Middle frontal gyrus (tissue), 1 donor: ENCODE data around the gene IL31.
"Not testable (repeated sequence)": the region's sequence is repeated elsewhere in the genome, so short reads cannot be mapped to it uniquely, and the experiment has no call there.

Experiments used
- DNase-seq: peaks from one replicate; pipeline ENCODE4 v3.0.0-alpha.2; 2015; ENCODE audit warnings: low spot score; ENCODE audit errors: extremely low spot score

Gene IL31

DNA sequence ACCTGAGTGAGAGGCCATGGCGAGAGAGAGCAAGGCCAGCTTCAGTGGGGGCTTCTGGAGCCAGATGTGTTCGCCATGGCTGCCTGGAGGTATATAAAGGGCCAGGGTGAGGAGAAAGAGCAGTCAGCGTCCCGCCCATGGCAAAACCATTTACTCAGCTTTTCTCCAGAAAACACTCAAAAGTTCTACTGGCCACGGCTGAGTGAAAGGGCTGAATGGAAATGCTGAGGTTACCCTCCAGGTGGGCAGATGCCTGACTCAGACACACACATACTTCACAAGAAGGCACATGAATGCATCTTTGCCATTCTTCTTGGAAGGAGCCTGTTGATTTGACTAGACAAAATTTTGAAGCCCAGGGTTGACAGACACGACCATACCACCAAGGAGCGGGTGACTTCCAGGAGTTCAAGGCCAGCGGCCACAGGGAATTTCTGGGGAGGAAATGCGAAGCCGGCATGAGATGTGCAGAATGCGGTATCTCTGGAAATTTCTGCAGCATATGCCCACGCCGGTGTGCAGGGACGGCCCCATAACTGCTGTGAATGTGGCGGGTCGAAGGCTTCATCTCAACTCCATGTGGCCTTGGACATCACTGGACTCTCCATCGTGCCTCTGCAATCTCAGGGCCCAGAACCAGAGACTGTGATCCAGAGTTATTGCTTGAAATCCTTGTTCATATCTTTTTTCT lies at the start of gene IL31:
Gene IL31 (minus strand): TSS at position 67 of the 691 bp plus-strand sequence. CDS start 49 bp downstream, at position 18.
- no peak for DNase-seq

DNA sequence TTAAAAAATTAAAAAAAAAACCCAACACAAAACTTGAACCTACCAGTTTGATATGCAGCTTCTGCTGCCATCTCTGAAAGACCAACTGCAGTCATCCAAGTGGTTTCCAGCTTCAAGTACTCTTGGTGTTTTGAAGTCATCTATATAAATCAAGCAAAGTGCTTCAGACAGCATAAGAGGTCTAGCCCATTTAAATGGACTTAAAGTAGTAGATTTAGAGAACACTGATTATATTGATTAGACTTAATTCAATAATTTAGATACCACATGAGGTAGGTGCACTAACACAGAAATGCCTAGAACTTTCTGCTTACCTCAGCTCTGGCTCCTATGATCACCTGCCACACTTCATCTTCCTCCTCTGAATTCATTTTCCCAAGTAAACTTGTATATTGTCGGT lies 42.4 kb upstream of the IL31 start:
- no peak for DNase-seq

DNA sequence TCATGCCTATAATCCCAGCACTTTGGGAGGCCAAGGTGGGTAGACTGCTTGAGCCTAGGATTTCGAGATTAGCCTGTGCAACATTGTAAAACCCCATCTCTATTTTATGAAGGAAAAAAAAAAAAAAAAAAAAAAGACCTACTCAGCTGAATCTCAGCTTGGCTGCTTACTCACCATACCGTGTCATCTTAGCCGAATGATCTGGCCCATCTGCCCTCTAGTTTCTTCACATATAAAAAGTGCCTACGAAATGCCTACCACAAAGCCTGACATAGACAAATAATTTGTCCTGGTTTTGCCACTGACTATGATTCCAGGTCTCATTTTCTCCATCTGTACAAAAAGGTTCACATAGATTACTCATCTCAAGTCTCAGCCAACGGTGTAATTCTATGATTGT lies 41.8 kb upstream of the IL31 start:
- DNase-seq, result no peak

DNA sequence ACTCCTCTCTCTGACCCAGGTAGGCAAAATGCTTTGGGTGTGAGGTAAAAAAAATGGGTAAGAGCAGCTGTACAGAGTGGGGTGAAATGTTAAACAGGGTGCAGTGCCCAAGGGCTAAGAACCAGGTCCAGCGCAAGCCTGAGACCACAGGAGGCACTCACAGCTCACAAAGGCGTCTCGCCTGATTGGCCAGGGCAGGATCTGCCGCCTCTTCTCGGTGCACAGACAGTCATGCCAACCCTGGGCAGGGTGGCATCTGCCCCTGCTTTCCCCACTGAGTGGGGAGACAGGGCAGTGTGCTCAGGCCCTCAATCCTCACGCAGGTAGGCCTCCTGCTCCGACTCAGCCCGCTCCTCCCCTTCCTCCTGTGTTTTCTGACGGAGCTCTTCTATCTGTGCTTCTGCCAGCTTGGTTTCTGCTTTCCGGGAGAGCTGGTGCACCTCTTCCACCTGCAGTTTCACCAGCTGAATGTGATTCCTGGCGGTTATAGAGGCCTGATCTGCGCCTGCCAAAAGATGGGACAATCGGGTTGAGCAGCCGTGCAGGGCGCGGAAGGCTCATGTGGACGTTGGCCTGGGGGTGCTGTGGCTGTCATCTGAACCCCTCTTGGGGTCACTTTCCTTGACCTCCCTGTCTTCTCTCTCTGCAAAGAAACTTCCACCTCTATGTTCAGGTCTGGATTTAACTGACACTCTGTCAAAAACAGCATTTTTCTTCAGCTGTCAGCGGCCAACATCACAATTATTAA lies 34.2 kb upstream of the IL31 start:
- no peak for DNase-seq

DNA sequence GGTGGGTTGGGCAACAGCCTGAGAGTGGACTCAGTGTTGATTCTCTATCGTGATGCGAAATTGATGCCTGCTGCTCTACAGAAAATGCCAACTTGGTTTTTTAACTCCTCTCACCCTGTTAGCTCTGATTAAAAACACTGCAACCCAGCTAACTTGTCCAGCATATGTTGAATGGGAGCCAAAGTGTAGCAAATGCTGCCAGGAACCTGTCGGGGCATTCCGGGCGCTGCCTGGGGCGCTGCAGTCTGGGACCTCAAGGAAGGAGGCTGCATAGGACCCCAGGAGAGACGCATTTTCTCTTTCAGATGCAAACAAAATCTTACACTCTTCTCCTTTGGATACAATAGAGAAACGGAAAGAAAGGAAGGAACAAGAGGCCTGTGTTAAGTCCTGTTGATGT lies 33.4 kb upstream of the IL31 start:
- DNase-seq, result no peak

DNA sequence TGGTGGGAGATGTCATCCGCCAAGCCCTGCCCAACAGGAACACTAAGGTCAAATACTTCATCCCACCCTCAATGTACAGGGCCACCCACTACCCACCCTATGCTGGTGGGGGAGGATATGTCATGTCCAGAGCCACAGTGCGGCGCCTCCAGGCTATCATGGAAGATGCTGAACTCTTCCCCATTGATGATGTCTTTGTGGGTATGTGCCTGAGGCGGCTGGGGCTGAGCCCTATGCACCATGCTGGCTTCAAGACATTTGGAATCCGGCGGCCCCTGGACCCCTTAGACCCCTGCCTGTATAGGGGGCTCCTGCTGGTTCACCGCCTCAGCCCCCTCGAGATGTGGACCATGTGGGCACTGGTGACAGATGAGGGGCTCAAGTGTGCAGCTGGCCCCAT lies 33.0 kb upstream of the IL31 start:
- DNase-seq, result no peak

DNA sequence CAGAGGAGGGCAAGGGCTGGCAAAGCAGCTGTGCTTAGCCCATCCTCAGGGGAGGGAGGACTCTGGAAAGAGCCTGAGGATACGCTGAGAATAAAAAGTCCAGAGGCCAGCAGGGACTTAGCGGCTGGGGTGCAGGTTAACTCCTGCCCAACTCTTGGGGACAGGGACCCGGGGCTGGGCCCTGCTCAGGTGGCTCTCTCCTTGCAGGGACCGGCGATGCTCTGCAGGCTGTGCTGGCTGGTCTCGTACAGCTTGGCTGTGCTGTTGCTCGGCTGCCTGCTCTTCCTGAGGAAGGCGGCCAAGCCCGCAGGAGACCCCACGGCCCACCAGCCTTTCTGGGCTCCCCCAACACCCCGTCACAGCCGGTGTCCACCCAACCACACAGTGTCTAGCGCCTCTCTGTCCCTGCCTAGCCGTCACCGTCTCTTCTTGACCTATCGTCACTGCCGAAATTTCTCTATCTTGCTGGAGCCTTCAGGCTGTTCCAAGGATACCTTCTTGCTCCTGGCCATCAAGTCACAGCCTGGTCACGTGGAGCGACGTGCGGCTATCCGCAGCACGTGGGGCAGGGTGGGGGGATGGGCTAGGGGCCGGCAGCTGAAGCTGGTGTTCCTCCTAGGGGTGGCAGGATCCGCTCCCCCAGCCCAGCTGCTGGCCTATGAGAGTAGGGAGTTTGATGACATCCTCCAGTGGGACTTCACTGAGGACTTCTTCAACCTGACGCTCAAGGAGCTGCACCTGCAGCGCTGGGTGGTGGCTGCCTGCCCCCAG lies 32.3 kb upstream of the IL31 start:
- no peak for DNase-seq

DNA sequence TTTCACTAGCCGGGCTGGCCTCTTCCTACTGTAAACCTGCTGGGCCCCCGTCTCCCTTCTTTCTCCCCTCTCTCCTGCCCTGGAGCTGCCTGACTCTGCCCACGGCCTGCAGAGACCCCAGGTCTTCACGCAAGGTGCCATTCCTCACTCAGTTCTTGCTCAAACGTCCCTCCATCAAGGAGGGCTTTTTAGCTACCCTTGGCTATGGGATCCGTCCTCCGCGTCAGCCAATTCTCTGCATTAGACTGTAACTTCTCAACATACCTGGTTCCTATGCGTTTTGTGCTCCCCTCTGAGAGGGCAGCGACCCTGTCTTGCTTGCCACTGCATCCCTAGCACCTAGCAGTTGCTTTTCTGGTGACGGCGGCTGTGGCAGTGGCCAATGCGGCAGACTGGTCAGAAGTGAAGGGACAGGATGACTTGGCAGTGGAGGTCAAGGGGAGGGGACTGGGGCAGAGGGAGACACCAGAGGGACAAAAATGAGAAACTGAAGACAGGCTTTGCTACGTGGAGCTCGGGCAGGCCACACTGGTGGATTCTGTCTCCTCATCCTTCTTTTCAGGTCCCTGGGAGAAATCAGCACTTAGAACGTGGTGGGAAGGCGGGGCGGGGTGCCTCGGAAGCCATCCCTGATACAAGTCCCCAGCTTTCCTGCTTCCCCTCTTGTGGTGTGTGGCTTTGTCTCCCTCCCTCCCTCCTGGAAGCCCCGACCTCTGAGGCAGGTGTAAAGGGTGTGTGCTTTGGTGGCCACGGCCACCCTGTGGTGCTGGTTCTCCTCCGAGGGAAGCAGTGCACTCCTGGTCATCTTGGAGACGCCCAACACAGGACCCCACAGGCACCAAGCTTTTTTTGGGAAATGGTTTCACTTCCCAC lies 31.3 kb upstream of the IL31 start:
- DNase-seq, result no peak

DNA sequence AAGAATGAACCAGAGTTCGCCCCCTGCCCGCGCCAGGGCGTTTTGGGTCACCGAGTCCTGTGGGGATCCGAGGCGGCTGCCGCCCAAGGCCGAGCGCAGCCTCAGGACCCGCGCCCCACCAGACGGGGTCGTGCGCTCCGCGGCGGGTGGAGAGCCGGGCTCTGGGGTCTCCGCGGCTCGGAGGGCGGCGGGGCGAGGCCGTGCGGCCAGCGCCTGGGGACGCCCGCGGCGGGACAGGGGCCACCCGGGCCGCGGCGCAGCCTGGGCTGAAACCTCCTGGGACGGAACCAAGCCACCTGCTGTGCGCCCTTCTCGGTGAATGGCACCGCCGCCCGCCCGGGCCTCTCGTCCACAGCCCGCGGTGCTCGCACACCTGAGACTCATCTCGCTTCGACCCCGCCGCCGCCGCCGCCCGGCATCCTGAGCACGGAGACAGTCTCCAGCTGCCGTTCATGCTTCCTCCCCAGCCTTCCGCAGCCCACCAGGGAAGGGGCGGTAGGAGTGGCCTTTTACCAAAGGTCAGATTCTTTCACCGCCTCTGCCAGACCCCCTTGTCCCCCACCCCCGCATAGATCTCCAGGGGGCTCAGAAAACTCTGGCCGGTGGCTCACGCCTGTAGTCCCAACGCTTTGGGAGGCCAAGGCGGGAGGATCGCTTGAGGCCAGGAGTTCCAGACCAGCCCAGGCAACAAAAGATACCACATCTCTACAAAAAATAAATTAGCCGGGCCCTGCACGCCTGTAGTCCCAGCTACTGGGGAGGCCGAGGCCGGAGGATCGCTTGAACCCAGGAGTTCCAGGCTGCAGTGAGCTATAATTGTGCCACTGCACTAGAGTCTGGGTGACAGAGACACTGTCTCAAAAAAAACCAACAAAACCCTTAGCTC lies 30.4 kb upstream of the IL31 start:
- no peak for DNase-seq

DNA sequence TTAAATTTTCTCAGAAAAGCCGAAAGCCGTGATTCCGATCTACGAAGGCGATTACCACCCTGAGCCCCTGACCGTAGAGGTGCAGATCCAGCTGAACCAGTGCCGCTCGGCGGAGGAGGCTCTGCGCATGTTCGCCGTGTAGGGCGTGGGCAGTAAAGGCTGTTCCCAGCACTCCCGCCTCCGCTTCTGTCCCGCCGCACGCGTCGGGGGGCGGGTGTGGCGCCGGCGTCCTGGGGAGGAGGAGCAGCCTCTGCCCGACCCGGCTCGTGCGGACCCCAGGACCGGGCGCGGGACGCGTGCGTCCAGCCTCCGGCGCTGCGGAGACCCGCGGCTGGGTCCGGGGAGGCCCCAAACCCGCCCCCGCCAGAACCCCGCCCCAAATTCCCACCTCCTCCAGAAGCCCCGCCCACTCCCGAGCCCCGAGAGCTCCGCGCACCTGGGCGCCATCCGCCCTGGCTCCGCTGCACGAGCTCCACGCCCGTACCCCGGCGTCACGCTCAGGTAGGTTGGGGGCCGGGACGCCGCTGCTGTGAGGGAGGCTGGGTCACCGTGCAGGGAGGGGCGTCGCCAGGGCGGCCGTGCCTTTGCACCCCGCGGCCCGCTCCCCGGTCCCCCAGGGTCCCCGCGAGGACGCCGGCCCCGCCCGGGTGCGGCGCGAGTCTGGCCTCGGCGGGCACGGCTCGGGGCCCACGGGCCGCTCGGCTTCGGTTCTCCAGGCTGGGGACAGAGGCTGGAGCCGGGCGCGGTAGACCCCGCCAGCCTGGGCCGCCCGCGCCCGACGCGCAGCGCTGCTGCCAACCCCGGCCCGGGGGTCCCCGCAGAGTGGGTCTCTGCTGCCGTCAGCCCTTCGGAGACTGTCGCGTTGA lies 29.5 kb upstream of the IL31 start, which contains the start of gene B3GNT4:
Gene B3GNT4 (plus strand): TSS at position 409 of the 866 bp plus-strand sequence. CDS start 910 bp downstream, outside the sequence.
- no peak for DNase-seq

DNA sequence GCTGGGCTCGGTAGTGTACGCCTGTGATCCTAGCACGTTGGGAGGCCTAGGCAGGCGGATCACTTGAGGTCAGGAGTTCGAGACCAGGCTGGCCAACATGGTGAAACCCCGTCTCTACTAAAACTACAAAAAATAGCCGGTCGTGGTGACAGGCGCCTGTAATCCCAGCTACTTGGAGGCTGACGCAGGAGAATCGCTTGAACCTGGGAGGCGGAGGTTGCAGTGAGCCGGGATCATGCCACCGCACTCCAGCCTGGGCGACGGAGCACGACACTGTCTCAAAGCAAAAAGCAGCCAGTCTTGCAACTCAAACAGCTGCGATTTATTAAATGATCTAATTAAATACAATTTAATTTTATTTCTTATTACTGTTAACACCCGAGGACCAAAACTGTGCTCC lies 28.8 kb upstream of the IL31 start:
- not testable (repeated sequence) for DNase-seq

DNA sequence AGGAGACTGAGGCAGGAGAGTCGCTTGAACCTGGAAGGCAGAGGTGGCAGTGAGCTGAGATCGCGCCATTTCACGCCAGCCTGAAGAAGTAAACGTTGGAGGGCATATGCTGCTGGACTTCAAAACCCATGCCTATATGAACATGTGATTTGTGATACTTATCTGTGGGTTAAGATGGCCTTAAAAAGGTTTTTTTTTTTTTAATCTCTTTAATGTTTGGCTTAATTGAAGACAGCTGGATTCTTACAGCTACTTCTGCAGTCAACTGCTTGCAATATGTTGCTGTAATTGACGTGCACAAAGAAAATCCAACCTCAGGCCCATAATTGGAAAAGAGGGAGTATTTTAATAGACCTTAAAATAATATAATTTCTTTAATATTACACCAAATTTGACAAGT lies 28.0 kb upstream of the IL31 start:
- no peak for DNase-seq

DNA sequence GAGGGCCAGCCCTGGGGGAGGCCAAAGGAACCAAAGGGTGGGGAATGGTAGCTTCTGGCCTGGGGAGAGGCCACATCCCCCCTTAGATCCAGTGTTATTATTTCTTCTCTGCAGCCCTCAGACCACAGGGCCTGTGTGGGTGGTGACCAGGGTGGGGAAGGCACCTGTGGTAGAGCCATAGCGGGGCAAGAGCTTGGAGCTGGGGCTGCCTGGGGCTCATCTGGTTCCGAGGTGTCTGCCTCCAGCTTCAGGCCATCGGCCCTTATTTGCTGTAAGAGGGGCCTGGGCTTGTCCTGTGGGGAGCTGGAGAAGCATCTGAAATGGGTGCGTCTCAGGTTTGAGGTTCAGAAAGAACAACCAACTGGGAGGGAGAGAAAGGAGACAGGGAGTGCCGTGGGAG lies 27.4 kb upstream of the IL31 start:
- no peak for DNase-seq

DNA sequence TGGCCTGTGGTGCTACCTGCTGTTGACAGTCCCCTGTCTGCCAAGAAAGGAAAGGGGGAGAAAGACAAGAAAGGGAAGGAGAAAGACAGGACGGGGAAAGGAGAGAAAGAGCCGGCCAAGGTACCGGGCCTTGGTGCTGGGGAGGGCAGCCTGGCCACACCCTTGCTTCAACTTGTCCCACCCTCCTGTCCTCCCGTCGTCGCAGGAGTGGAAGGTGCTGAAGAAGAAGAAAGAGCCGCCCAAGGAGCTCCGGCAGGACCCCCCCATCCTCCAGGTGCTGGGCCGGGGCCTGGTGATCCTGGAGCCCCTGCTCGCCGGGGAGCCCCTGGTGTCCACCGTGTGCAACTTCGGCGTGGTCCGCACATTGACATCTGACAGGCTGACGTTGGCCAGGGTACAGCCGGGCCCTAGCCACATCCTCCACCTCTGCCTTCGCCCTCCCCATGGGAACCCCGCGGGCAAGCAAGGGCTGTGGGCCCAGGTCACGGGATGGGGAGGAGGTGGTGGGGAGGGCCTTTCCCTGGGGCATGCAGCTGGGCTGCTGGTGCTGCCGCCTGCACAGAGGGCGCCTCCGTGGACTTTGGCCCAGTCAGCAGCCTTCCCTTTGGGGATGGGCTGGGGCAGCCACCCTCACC lies 26.6 kb upstream of the IL31 start:
- no peak for DNase-seq

DNA sequence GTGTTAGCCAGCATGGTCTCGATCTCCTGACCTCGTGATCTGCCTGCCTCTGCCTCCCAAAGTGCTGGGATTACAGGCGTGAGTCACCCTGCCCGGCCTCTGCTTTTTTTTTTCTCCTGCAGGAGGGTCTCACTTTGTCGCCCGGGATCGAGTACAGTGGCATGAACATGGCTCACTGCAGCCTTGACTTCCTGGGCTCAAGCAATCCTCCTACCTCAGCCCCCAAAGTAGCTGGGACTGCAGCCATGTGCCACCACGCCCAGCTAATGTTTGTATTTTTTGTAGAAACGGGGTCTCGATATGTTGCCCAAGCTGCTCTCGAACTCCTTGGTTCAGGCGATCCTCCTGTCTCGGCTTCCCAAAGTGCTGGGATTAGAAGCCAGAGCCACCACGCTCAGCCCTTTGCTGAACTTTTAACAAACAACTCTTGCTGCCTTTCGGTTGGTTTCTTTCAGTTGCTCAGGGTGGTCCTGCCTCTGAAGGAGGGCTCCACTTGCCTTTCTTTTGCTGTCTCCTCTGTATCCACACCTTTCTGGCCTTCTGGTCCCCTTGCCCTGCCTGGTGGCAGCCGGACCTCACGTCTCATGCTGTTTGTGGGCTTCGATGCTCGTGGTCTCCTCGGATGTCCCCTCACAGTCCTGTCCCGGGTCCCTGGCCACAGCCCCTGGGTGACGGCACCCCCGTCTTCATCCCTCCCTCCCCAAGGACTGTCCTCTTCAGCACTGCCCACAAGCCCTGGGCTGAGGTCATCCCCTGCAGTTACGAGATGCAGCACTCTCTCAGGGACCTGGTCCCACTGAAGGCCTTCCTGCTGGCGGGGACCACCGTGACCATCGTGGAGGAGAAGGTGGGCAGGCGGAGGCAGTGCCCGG lies 25.7 kb upstream of the IL31 start:
- DNase-seq, result no peak

DNA sequence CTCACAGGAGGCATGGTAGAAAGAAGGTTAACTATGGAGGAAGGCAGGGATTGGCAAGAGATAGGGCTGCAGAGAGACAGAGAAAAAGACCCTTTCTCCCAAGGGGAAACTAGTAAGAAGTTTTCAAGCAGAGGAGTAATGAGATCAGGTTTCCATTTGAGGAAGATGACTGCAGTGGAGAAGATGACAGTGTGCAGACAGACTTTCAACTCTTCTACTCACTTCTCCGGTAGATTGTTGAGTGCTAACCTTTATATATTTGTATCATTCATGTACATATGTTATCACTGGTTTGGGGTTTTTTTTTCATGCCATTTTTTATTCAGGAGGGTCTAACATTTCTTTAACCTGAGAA lies 23.6 kb upstream of the IL31 start:
- no peak for DNase-seq

DNA sequence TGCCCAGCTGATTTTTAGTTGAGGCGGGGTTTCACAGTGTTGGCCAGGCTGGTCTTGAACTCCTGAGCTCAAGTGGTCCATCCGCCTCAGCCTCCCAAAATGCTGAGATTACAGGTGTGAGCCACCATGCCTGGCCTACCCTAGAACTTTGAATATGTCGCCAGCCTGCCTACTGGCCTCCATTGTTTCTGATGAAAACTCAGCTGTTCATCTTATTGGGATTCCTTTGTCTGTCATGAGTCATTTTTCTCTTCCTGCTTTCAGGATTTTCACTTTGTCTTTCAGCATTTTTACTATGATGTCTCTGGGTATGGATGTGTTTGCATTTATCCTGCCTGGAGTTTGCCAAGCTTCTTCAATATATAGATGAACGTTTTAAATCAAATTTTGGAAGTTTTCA lies 21.4 kb upstream of the IL31 start:
- no peak for DNase-seq

DNA sequence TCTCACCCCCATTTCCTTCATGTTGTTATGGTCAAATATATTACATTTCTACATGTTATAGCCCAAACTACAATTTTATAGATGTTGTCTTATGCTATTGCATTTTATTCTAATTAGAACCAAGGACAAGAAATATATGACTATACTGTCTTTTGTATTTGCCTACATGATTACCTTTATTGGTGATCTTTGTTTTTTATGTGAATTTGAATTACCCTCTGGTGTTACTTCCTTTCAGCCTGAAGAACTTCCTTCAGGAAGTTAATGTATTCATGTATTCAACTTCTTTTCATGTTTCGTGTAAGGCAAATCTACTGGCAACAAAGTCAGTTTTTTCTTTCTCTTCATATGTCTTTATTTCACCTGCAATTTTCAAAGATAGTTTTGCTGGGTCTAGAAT lies 20.8 kb upstream of the IL31 start:
- no peak for DNase-seq
